Activated CD4-positive, CD25-positive, alpha-beta regulatory T cell treated with anti-CD3 and anti-CD28 coated beads, Interleukin-2, amount 50 U/mL, for 16 hours (primary cell): ENCODE data around the gene HOXB2.

ENCODE experiments used
- DNase-seq: peaks from one replicate; pipeline ENCODE4 v3.0.0-alpha.2; 2020; ENCODE audit warnings: low read depth, low spot score

The HOXB2 gene

DNA sequence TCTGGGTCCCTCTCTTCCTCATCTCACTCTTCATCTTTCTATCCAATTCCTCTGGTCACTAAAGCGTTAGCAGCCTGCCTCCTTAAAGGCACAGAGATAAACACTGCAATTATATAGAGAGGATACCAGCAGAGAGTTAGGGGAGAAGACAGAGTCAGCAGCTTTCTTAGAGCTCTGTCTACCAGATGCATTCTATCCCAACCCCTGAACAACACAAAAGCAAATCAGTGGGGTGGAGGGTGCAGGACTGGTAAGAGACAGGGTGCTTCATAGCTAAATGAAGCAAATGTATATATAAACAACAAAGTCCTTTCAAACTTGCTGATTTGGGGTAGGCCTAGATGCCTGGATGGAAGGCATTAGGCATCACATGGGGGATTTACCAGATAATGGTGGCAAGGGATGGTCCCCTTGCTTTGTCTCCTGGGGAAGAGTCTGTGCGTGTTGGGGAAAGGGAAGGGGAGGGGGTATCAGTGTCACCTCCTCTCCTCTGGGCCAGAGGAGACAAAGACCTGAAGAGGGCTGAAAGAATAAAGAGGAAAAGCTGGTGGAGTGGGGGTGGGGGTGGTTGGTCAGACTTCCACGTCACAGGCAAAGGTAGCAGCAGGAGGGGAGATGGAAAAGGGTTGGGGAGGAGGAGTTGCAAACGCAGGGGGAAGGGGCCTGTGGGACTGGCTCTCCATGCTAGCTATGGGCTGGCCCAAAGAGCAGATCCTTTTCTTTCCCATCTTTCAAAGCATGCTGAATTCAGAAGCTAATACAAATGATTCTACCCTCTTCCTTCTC, 21.2 kb upstream of the HOXB2 start:
- DNase-seq: no peak

DNA sequence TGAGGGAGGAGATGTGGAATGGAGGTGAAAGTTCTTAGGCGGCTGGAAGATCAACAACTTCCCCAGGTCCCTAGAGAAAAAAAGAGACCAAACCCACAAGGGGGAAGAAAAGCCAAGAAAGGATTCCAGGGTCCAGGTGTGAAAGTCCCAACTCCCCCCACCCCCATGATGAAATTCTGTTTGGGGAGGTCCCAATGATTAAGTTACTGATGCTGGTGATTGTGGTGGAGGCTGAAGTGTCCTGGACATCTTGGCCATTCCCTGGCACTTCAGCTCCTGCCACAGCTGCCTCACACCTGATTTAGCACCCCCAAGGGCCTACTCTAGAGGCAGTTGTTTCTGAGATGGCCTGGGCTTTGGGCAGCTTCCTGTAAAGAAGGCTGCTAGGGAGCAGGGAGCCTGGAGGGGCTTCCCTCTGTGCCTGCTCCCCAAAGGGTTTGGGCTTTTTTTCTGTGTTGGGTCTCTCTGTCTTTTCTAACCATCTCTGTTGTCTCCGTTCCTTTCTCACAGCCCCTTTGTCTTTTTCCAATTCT, 20.2 kb upstream of the HOXB2 start:
- DNase-seq: no peak

DNA sequence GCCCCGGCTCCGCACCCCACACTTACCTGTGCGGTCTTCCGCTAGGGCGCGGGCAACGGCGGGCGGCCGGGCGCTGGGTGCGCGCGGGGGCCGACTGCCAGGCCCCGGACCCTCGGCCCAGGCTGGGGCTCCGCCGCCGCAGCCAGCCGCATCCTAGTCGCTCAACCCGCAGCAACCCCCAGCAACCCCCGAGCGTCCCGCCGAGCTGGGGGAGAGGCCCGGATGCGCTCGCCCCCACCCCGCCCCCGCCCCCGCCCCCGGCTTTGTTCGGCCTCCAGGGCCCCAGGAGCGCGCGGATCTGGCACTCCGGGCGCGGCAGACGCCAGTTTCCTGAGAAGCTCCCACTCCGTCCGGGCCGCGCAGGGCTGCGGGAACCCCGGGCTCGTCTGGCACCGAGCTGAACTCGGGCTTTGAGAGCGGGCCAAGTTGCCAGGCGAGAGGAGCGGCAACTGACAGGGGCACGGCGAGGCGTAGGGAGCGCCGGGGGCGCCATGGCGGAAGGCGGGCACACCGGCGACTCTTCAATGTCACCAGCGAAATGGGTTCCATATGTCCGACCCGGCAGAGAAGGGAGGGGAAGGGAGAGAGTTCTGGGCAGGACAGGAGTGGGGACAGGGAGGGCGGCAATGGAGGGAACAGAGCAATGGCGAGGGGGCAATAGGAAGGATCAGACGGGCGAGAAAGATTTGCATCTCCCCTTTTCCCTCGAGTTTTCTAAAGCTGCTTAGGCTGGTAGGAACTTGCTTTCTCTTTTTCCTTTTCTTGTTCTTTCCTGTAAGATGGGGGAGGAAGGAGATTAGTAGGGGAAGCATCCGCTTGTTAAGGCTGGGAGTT, 19.5 kb upstream of the HOXB2 start:
- DNase-seq: no peak

DNA sequence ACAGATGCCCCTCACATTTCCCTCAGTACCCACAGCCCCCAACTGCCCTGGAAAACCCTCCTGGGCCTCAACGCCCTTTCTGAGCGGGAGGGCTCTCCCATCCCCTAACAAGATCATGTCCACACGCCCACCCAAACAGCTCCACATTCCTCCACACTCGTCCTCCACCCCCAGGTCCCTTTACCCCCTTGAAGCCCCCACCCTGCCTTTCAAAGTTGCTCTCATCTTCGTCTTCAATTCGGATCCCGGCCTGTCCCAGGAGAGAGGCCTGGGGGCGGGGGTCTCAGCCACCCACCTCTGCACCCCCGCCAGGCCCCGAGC, 18.9 kb upstream of the HOXB2 start:
- DNase-seq: no peak

DNA sequence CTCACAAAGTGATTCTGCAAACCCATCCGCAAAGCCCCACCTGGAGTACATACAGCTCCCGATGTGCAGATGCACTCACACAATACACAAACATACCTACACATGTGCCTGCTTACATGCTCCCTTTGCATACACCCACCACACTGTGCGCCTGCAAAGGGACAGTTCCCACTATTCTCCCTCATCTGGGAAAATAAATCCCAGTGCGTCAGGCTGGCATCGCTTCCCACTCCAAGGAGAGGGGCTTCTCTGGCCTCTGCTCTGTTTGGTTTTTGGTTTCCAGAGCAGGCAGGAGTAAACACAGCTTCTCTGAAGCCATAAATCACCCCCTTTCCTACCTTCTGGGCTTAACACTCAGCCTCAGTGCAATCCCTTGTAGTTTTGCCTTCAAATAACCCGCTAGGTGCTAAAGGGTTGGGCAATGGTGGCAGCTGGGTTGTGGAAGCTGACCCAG, 18.5 kb upstream of the HOXB2 start:
- no peak for DNase-seq

DNA sequence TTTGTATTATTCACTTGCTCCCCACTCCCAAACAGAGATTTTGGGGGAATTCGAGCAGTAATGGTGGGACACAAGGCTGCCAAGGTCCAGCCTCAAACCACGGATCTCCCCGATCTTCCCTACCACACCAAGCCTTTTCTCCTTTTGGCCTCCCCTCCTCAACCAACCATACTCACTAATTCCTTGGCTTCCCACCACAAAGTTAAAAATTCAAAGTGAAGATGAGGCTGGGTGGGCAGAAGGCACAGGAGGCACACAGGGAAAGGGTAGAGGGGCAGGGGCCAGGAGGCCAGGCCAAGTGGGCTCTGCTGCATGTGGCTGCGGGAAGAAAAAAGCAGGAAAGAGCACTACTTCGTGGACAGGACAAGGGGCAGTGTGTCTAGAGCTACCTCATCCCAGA, 18.0 kb upstream of the HOXB2 start:
- DNase-seq: no peak

DNA sequence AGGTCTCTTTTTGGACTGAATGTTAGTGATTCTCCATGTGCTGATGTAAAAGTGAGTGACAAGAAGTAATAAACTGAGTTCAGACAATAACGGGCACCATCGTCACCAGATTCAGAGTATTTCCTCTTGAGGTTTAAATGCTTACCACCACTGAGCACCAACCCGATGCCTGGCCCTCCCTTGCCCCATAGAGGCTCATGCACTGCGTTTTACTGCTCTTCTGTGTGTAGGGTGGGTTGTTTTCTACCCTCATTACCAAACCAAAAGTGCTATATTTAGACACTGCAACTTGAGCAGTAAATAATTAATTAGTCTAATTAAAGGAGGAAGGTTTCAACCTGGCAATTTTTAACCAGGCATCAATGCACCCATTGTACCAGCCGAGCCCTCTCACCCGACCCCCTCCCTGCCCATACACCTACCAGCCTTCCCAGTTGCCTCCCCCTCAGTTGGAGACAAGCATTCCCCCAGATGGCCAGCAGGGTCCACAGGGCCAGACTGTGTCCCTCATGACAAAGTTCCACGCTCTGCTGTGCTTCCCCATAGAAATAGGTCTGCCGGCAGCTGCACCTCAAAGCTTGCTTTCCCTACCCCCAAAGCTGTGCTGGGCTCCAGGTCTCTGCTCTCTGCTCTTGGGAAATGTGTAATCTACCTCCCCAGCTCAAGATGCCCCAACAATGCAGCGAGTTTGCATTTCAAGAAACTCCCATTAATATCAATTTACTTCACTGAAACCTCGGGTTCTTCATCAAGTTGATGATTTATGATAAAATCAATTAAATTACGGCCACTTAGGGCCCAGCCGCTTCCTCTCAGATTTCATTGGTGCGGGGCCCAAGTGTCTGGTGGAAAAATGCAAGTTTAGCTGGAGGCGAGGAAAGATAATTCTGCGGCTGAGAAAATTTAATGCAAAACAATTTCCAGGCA, 17.2 kb upstream of the HOXB2 start:
- no peak for DNase-seq

DNA sequence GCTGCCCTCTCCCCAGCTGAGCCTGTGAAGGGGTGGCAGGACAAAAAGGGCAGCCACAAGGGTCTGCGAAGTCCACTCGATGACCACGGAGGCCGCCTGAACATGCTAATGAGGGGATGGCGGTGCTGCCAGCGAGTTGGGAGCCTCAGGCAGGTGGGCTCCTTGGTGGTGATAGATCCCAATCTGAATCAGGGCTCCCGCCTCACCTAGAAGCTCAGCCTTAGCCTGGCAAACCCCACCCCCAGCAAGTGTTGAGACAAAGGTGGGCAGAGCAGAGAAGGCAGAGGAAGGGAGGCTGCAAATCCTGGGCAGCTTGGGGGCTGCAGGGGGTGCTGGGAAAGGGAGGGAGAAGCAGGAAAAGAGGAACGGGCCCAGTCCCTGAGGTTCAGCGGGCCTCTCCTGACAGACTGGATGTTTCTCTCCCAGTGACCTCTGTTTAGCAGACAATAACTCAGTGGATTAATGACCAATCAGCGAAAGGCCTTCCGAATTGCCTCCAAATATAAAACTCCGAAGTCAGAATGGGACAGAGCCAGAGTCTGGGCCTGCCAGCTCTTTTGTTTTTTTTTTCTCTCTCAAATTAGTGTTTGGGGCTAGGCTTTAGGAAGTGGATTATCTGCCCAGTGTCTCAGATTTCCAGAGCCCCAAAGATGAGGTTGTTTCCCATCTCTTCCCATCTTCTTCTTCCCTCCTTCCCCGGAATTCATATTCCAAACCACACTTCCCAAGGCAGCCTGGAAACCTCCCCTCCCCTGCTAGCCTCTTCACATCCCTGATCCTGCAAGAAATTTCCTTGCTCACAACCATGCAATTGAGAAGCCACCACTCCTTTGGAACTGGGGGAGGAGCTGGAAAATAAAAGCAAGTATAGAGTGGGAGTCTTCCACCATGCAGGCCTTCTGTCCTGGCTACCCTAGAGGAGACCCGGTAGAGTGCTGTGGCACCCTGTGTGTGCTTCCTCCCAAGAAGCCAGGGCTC, 15.2 kb upstream of the HOXB2 start:
- DNase-seq: no peak

DNA sequence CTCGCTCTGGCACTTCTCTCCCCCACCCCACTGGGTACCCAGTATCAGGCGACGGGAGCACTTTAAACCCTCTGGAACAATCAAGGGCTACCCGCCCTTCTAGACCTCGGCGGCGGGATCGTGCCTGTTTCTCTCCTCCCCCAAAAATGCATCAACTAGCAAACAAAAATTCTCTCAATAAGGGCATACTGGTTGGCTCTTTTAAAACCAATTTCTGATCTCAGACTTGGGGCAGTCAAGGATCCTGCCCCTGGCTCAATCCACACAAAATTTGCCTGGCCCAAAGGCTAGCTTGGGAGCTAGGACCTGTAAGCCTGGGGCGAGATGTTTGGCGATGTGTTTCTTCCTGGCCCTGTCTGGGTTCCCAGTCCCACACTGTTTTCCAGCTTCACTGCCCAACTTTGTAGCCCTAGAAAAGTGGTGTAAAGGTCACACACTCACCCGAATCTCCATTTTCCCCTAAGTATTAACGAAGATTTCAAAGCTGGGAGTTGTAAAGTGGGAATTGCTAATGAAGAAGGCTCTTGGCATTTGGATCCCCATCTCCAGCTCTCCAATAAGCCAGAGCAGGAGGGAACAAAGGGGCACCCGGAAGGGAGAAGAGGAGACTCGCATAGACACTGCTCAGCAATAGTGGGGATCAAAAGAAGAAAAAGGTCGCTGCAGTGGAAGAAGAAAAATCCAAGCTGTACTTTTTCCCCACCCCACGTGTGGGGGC, 14.4 kb upstream of the HOXB2 start:
- DNase-seq: no peak

DNA sequence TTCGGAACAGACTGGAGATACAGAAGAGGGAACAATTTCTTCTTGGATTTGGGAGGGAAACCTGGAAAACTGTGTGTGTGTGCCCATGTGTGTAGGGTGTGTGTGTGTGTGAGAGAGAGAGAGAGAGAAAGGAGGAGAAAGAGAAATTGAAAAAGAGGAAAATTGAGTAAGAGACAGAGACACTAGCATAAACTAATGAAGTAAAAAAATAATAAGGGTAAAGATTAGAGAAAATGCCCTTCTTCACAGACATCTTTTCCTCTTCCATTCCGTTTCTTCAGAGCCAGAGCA, 13.9 kb upstream of the HOXB2 start:
- no peak for DNase-seq

DNA sequence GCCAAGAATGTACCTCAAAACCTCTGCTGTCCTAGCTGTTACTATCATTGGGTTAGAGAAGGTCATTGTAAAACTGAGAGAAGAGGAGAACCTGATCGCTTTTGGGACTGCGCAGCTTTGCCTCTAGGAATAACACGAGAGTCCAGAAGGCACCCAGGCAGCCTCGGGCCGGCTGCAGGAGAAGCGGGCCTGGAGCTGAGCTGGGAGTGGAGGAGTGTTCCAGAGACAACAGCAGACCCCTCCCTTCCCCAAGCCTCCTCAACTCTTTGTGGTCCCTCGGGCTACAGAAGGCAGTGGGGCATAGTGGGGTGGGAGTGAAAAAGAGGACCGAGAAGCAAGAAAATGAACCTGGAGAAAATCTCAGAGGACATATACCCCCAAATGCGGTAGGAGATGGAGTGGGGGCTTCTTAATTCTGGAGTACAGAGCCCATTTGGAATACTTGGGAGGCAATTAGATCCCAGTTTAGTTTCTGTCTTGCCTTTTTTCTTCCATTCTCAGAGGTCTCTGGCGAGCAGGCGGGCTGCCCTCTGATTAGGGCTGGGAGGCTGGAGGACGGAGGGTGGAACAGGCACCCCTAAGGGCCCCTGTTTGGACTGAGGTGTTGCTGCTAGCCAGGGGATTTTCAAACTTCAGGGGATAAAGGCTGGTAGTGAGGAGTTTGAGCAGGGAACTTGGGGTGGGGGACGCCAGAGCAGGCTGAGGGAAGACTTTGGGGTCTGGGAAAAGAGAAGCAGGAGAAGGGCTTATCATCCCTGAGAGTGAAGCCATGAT, 13.3 kb upstream of the HOXB2 start:
- DNase-seq: no peak

DNA sequence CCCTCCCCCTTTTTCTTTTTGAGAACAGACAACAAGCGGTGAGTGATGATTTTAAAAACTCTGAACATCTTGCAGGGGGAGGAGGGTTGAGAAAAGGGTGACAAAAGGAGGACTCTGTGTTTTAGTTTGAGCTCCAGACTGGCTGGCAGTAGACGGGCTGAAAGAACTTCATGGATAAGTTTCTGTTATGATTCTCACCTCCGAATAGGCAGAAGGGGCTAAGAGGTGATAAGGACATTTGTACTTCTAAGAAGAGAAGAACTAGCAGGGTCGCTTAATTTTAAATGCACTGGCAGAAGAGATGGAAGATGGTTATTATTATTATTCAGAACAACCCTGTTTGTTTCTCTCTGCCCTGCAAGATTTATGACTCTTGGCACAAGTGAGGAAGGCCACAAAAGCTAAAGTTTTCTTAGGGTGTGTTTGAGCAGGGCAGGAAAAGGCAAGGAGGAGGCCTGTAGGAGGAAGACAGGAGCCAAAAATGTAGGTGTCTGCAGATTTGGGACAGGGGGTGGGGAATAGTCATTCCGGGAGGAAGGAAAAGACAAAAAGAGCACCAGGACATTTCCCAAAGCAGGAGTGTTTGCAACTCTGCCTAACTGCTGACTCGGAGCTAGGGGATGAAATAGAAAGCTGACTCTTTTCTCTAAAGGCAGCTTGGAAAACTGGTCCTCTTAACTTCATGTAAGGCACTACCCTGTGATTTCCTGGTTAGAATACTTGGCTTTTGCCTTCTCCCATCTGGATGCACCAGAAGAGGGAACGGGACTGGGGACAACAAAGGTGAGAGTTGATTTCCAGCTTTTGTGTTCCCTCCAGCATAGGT, 11.9 kb upstream of the HOXB2 start:
- DNase-seq: no peak

DNA sequence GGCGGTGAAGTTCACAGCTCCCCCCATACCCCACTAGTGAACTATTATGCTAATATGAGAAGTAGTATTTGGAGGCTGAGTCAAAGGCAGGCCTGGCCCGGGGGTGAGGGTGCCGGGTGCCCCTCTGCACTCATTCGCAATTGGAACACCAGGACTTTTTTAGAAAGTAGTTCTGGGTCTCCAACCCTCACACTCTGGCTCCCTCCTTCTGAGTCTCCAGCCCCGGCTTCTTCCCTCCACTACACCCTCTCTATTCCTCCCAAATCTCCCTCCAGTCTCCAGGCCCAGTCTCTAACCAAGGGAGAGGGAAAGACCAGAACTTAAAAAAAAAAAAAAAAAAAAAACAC, 11.3 kb upstream of the HOXB2 start:
- no peak for DNase-seq

DNA sequence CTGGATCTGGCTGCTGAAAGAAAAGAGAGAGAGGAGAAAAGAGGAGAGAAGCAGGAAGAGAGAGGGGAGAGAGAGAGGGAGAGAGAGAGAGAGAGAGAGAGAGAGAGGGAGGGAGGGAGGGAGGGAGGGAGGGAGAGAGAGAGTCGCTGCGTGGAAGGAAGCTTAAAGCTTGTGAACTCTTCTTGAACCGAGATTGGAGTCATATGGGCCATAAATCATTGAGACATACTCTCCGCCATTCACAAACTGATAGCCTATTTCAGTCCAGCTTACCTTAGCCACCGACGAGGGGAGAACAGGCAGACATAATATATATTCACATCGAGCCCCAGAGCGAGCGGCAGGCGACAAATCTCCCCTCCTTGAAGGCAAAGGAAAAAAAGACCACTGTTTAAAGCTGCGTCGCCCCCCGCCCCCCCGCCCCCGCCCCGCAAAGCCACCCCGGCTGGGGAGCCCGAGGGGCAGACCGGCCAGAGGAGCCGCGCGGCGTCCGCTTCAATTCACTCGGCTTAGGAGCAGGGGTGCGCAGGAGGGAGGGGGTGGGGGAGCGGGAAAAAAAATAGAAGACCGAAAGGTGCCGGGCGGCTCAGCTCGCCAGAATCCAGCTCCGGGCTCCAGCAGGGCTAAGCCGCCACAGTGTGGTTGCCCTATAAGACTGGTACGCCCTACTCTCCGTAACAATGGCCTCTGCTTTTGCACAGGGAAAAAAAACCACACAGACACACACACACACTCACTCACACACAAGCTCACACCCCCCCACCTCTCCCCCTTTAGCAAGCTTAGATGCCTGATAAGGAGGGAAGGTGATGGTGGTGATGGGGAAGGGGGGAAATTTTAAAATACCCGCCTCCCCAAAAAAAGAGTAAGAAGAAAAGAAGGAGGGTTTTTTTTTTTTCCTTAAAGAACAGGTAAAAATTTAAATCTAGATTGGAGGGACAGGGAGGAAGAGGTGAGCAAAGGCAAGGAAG, 10.6 kb upstream of the HOXB2 start:
- DNase-seq: no peak

DNA sequence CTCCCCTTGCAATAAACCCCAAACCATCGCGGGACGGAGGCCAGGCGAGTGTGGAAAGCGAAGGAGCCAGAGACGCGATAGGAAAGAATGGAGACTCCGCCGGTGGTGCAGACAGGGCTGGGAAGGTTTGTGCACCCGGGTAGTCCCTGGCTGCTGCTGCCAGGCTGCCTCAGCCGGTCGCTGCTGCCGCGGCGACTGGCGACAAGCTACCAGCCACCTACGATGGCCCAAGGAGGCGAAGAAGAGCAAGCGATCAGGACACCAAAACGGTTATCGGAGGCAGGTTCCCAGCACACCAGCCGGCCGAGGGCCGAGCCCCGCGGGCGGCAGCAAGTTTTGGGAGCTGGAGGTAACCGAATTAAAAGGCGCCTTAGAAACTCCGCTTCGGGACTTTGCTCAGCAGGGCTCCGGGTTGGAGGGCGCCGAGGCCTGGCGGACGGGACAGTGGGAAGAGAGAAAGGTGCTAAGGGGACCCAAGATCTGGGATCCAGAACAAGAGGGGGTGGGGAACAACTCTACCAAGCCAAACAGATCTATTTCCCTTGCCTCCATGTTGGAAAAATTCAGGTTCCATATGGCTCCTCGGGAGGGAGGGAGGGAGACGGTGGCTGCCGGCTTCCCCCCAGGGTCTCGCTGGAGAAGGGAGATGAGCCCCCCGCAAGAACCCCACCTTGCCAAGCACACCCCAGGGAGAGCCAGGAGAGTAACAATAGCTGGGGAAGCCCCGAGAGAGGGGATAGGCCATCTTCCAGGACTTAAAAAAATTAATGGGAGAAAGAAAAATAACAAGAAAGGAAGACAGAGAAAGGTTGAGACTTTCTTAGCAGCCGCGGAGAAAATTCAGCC, 9.7 kb upstream of the HOXB2 start:
- no peak for DNase-seq

DNA sequence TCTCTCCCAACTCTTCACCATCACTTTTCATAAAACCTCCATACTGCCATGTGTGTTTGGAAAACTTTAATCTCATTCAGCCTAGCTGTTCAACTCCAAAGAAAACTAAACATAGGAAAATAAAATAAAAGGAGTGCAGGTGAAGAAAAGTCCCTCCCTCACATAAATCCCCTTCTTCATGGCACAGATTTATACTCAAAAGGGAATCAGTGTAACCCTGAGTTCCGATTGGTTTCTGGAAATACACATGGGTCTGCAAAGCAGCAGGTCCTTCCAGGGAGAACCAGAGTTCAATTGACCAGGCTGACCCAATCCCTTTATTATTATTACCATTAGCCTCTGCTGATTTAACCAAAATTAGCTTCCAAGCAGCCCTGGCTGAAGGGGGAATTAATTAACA, 8.9 kb upstream of the HOXB2 start:
- DNase-seq: no peak

DNA sequence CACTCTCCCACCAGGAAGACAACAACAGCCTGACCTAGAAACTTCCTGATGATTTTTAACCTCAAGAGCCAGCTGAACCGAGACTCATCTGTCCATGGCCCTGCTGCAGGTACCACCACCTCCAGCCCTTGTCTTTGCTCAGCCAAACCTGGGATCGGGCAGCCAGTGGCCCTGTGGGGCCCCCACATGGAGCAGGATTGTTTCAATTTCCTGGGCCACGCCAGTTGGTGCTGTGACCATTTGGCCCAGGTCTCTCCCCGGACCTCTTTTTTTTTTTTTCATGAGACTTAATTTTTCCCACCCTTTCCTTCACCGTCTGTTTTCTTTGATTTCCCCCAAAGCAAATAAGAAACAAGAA, 8.3 kb upstream of the HOXB2 start:
- DNase-seq: no peak
